DOHH2 (cell line): ENCODE measurements around the gene CCNB1.

ENCODE experiments used
- H3F3A ChIP-seq: fragments of 200-600 bp; sonication (generic), shearing (Covaris generic); 2 replicates; pipeline ENCODE4 v1.6.0; 2016; ENCODE audit warnings: antibody characterized with exemption, mild to moderate bottlenecking; ENCODE audit not compliant: control insufficient read depth, insufficient read depth
- H3K27ac ChIP-seq: fragments of 200-600 bp; sonication (generic); 2 replicates; pipeline ENCODE4 v1.5.1; 2014; ENCODE audit warnings: low read depth, mild to moderate bottlenecking, low read length, moderate library complexity
- H3K27me3 ChIP-seq: fragments of 200-600 bp; sonication (generic); 2 replicates; pipeline ENCODE4 v1.6.1; 2014; ENCODE audit warnings: mild to moderate bottlenecking, low read length, mixed read lengths; ENCODE audit not compliant: control insufficient read depth
- H3K36me3 ChIP-seq: fragments of 200-600 bp; sonication (generic); 2 replicates; pipeline ENCODE4 v1.6.1; 2014; ENCODE audit warnings: mild to moderate bottlenecking, low read length, moderate library complexity, mixed read lengths; ENCODE audit not compliant: control insufficient read depth
- H3K4me1 ChIP-seq: fragments of 200-600 bp; sonication (generic); 2 replicates; pipeline ENCODE4 v1.6.1; 2014; ENCODE audit warnings: mild to moderate bottlenecking, low read length, mixed read lengths; ENCODE audit not compliant: control insufficient read depth
- H3K4me2 ChIP-seq: fragments of 200-600 bp; sonication (generic); 2 replicates; pipeline ENCODE4 v1.6.0; 2014; ENCODE audit warnings: mild to moderate bottlenecking, low read length, moderate library complexity
- H3K4me3 ChIP-seq: fragments of 200-600 bp; sonication (generic); 2 replicates; pipeline ENCODE4 v1.5.1; 2014; ENCODE audit warnings: mild to moderate bottlenecking, low read length, mixed read lengths
- H3K79me2 ChIP-seq: fragments of 200-600 bp; sonication (generic); 2 replicates; pipeline ENCODE4 v1.6.1; 2014; ENCODE audit warnings: mild to moderate bottlenecking, low read length, mixed read lengths; ENCODE audit not compliant: control insufficient read depth
- H3K9me2 ChIP-seq: fragments of 200-600 bp; sonication (generic); replicated peaks from 2 replicates; pipeline ENCODE4 v1.6.1; 2014; ENCODE audit warnings: mild to moderate bottlenecking, low read length, mixed read lengths; ENCODE audit not compliant: control insufficient read depth
- H3K9me3 ChIP-seq: fragments of 200-600 bp; sonication (generic); 2 replicates; pipeline ENCODE4 v1.6.1; 2014; ENCODE audit warnings: antibody characterized with exemption, low read length, mixed read lengths; ENCODE audit not compliant: control insufficient read depth, insufficient read depth
- H4K20me1 ChIP-seq: fragments of 200-600 bp; sonication (generic); 2 replicates; pipeline ENCODE4 v1.6.0; 2014; ENCODE audit warnings: low read depth, mild to moderate bottlenecking, antibody characterized with exemption, low read length, moderate library complexity; ENCODE audit not compliant: control insufficient read depth, insufficient read depth
- CTCF ChIP-seq: fragments of 200-600 bp; sonication (generic); IDR thresholded peaks from one replicate; pipeline ENCODE4 v1.5.1; 2014; ENCODE audit warnings: antibody characterized with exemption, mild to moderate bottlenecking, low read depth, low read length; ENCODE audit not compliant: poor library complexity, severe bottlenecking
- EZH2phosphoT487 ChIP-seq: fragments of 200-600 bp; sonication (generic); IDR thresholded peaks from 2 replicates; pipeline ENCODE4 v1.6.1; 2017; ENCODE audit warnings: borderline replicate concordance, mild to moderate bottlenecking, antibody characterized with exemption, low read length, moderate library complexity, mixed read lengths

CCNB1 gene

GRCh38 chr5:69213513-69214215, 46.7 kb downstream of the CCNB1 start:
- Histone ChIP-seq H3K36me3 (peaks cover 40% of the 10 kb centered on the region), H3K9me3 (no peaks in the 10 kb centered on the region), H3K9me2 (no peaks in the 10 kb centered on the region), H3K27me3 (no peaks in the 10 kb centered on the region), H3K4me3 (no peak overlapping the region), H3F3A (peaks cover 22% of the 10 kb centered on the region), H4K20me1 (no peaks in the 10 kb centered on the region), H3K27ac (no peak overlapping the region), H3K4me1 (peaks cover 17% of the 10 kb centered on the region), H3K79me2 (peaks cover 10% of the 10 kb centered on the region), H3K4me2 (no peak overlapping the region)
- TF ChIP-seq CTCF: no peak

GRCh38 chr5:69217151-69217511, 50.2 kb downstream of the CCNB1 start:
- H3K9me3 ChIP-seq: no peaks in the 10 kb centered on the region
- H3K9me2 ChIP-seq: no peaks in the 10 kb centered on the region
- peak overlapping the region; percentile 79 for H3K4me2 ChIP-seq
- no peak for TF ChIP-seq EZH2phosphoT487
- TF ChIP-seq CTCF: peak; percentile 24
- H3K4me3 ChIP-seq: peak overlapping the region; percentile 87
- H3K36me3 ChIP-seq: peaks cover 24% of the 10 kb centered on the region
- peaks cover 38% of the 10 kb centered on the region for H3K79me2 ChIP-seq
- peaks cover 18% of the 10 kb centered on the region for H3F3A ChIP-seq
- H3K27ac ChIP-seq: peak overlapping the region; percentile 67
- peaks cover 31% of the 10 kb centered on the region for H3K4me1 ChIP-seq
- no peaks in the 10 kb centered on the region for H3K27me3 ChIP-seq
- 0 out of 2 replicates have a peak, but pooled peaks cover 3% of the 10 kb centered on the region for H4K20me1 ChIP-seq

GRCh38 chr5:69217548-69218526, 50.9 kb downstream of the CCNB1 start:
- H3K36me3 ChIP-seq: peaks cover 24% of the 10 kb centered on the region
- H3K4me2 ChIP-seq: peak overlapping the region; percentile 79
- H3K27ac ChIP-seq: peak overlapping the region; percentile 67
- peaks cover 31% of the 10 kb centered on the region for H3K4me1 ChIP-seq
- no peaks in the 10 kb centered on the region for H3K27me3 ChIP-seq
- peaks cover 45% of the 10 kb centered on the region for H3K79me2 ChIP-seq
- H3K9me2 ChIP-seq: no peaks in the 10 kb centered on the region
- no peak for TF ChIP-seq CTCF
- no peak for TF ChIP-seq EZH2phosphoT487
- 0 out of 2 replicates have a peak, but pooled peaks cover 3% of the 10 kb centered on the region for H4K20me1 ChIP-seq
- peaks cover 18% of the 10 kb centered on the region for H3F3A ChIP-seq
- no peaks in the 10 kb centered on the region for H3K9me3 ChIP-seq
- H3K4me3 ChIP-seq: peak overlapping the region; percentile 87
